ENCODE results near the gene MYLK2.

MYLK2 gene

DNA sequence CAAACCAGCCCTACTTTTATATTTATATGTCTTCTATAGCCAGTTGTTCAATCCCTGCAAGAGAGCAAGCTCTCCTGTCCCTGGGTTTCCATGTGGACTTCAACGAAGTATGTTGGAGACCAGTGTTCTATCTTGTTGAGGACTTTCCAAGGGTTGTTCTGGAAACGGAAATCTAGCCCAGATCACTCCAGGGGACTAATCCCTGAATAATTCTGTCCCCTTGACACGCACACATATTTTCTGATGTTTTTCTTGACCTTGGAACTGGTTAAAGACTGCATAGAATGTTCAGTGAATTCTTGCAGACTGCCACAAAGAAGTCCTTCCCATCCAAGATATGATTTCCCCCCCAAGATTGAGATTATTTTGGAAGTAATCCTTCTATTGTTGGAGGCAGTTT, 9.5 kb upstream of the MYLK2 start:
- Histone ChIP-seq H3K9me3 (ENCODE audit: insufficient read depth, low read depth, low read length) (no peaks in the 10 kb centered on the region), H3K9ac (ENCODE audit: low read depth, low read length, poor library complexity, severe bottlenecking) (no peak overlapping the region), H3F3A (ENCODE audit: low read depth) (no peaks in the 10 kb centered on the region), H3K4me2 (ENCODE audit: low read depth, low read length, poor library complexity, severe bottlenecking) (no peak overlapping the region), H3K9me2 (replicated peaks; ENCODE audit: low read depth, low read length) (no peaks in the 10 kb centered on the region), H2AFZ (ENCODE audit: low read length) (no peak overlapping the region), H3K36me3 (ENCODE audit: insufficient read depth, low read length) (peaks cover 25% of the 10 kb centered on the region; the same call in 1 of the 2 replicates), H3K4me3 (ENCODE audit: low read length, poor library complexity, severe bottlenecking) (no peak overlapping the region), H3K4me1 (ENCODE audit: insufficient read depth, low read length, poor library complexity, severe bottlenecking) (no peaks in the 10 kb centered on the region), H3K27me3 (ENCODE audit: insufficient read depth, low read length, poor library complexity, severe bottlenecking) (no peaks in the 10 kb centered on the region), H4K20me1 (ENCODE audit: insufficient read depth, low read length, poor library complexity, severe bottlenecking) (no peaks in the 10 kb centered on the region), H3K79me2 (ENCODE audit: insufficient read depth, low read length) (no peaks in the 10 kb centered on the region)
- no peak for TF ChIP-seq EZH2phosphoT487 (IDR thresholded peaks at IDR 0.05; ENCODE audit: borderline replicate concordance)
- TF ChIP-seq, protein P1, sequence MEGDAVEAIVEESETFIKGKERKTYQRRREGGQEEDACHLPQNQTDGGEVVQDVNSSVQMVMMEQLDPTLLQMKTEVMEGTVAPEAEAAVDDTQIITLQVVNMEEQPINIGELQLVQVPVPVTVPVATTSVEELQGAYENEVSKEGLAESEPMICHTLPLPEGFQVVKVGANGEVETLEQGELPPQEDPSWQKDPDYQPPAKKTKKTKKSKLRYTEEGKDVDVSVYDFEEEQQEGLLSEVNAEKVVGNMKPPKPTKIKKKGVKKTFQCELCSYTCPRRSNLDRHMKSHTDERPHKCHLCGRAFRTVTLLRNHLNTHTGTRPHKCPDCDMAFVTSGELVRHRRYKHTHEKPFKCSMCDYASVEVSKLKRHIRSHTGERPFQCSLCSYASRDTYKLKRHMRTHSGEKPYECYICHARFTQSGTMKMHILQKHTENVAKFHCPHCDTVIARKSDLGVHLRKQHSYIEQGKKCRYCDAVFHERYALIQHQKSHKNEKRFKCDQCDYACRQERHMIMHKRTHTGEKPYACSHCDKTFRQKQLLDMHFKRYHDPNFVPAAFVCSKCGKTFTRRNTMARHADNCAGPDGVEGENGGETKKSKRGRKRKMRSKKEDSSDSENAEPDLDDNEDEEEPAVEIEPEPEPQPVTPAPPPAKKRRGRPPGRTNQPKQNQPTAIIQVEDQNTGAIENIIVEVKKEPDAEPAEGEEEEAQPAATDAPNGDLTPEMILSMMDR (conservative IDR thresholded peaks at IDR 0.05; ENCODE audit: low read length): no peak

DNA sequence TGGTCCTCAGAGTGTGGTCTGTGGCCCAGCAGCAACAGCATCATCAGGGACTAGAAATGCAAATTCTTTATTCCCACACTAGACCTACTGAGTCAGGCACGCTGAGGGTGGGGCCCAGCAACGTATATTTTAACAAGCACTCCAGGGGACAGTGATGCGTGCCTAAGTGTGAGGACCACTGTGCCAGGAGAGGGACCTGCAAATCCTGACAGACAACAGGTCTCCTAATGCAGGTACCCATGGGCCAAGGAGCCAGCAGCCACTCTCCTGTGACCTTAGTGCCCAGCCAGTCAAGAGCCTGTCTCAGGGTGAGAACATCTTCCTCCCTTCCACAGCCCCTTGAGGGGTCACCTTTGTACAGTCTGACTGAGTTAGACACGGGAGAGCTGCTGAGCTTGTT, 8.0 kb upstream of the MYLK2 start:
- no peak overlapping the region for H3K4me2 ChIP-seq (ENCODE audit: low read depth, low read length, poor library complexity, severe bottlenecking)
- peaks cover 10% of the 10 kb centered on the region for H3K4me1 ChIP-seq (ENCODE audit: insufficient read depth, low read length, poor library complexity, severe bottlenecking)
- no peaks in the 10 kb centered on the region for H3K79me2 ChIP-seq (ENCODE audit: insufficient read depth, low read length)
- no peaks in the 10 kb centered on the region for H4K20me1 ChIP-seq (ENCODE audit: insufficient read depth, low read length, poor library complexity, severe bottlenecking)
- no peak overlapping the region for H2AFZ ChIP-seq (ENCODE audit: low read length)
- TF ChIP-seq, protein P1 (conservative IDR thresholded peaks at IDR 0.05; ENCODE audit: low read length): no peak
- TF ChIP-seq EZH2phosphoT487 (IDR thresholded peaks at IDR 0.05; ENCODE audit: borderline replicate concordance): no peak
- no peak overlapping the region for H3K9ac ChIP-seq (ENCODE audit: low read depth, low read length, poor library complexity, severe bottlenecking)
- peaks cover 12% of the 10 kb centered on the region; the same call in 1 of the 2 replicates for H3K36me3 ChIP-seq (ENCODE audit: insufficient read depth, low read length)
- H3K27me3 ChIP-seq (ENCODE audit: insufficient read depth, low read length, poor library complexity, severe bottlenecking): no peaks in the 10 kb centered on the region
- H3K9me2 ChIP-seq (replicated peaks; ENCODE audit: low read depth, low read length): no peaks in the 10 kb centered on the region
- no peaks in the 10 kb centered on the region for H3K9me3 ChIP-seq (ENCODE audit: insufficient read depth, low read depth, low read length)
- no peaks in the 10 kb centered on the region for H3F3A ChIP-seq (ENCODE audit: low read depth)
- no peak overlapping the region for H3K4me3 ChIP-seq (ENCODE audit: low read length, poor library complexity, severe bottlenecking)

DNA sequence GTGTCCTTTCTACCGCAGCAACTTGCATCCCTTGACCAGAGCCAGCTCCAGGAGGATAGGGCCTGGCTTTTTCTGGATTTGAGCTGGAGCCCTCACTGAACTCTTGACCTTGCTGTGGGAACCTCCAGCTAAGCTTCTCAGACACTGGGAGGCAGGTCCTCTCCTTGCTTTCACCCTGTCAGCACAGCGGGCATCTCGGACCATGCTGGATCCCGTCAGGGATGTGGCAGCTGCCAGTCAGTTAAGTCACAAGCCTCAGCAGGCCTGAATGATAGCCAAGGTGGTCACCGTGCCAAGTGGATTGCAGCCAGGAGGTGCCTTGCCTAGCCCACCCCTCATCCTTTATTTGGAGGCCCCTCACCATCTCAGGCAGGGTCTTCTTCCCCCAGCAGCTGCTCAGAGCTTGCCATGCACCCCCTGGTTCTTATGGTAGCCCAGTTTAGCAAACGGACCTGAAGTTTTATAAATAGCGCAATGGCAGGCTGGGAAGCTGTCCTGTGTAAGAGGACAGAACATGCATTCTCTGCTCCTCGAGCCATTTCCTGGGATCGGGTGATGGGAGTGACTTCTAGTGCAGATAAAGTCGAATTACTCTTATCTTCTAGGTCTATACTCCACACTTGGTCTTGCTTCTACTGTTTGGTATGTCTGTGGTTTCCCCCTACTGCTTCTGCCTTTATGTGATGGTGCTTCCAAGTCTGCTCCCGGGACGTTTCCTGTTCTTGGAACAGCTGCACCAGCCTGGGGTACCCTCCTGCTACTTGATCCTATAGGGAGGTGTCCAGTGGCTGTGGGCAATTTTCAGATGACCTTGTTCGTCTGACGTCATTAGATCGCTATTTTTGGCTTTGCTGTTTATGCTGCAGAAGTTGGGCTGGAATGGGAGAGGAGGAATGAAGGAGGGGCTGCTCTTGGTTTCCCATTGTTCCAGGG, 7.1 kb upstream of the MYLK2 start:
- no peak overlapping the region for H3K4me2 ChIP-seq (ENCODE audit: low read depth, low read length, poor library complexity, severe bottlenecking)
- H3F3A ChIP-seq (ENCODE audit: low read depth): no peaks in the 10 kb centered on the region
- H3K27me3 ChIP-seq (ENCODE audit: insufficient read depth, low read length, poor library complexity, severe bottlenecking): no peaks in the 10 kb centered on the region
- H3K4me3 ChIP-seq (ENCODE audit: low read length, poor library complexity, severe bottlenecking): no peak overlapping the region
- H2AFZ ChIP-seq (ENCODE audit: low read length): no peak overlapping the region
- H3K4me1 ChIP-seq (ENCODE audit: insufficient read depth, low read length, poor library complexity, severe bottlenecking): peaks cover 10% of the 10 kb centered on the region
- TF ChIP-seq, protein P1 (conservative IDR thresholded peaks at IDR 0.05; ENCODE audit: low read length): no peak
- no peak for TF ChIP-seq EZH2phosphoT487 (IDR thresholded peaks at IDR 0.05; ENCODE audit: borderline replicate concordance)
- no peaks in the 10 kb centered on the region for H3K9me3 ChIP-seq (ENCODE audit: insufficient read depth, low read depth, low read length)
- no peak overlapping the region for H3K9ac ChIP-seq (ENCODE audit: low read depth, low read length, poor library complexity, severe bottlenecking)
- H3K36me3 ChIP-seq (ENCODE audit: insufficient read depth, low read length): peaks cover 3% of the 10 kb centered on the region; the same call in 1 of the 2 replicates
- H3K9me2 ChIP-seq (replicated peaks; ENCODE audit: low read depth, low read length): no peaks in the 10 kb centered on the region
- H4K20me1 ChIP-seq (ENCODE audit: insufficient read depth, low read length, poor library complexity, severe bottlenecking): no peaks in the 10 kb centered on the region
- H3K79me2 ChIP-seq (ENCODE audit: insufficient read depth, low read length): no peaks in the 10 kb centered on the region
